ENCODE data around the gene PPIL4. TPM values are rescaled to one million over a fixed set of nuclear protein-coding genes. Genes with fewer than 3 reads are reported as not detected.
"Not testable (repeated sequence)": the region's sequence is repeated elsewhere in the genome, so short reads cannot be mapped to it uniquely, and the experiment has no call there.

PPIL4 gene
- total RNA-seq, 1 experiment from 2014 or later, result 36.9 TPM

DNA sequence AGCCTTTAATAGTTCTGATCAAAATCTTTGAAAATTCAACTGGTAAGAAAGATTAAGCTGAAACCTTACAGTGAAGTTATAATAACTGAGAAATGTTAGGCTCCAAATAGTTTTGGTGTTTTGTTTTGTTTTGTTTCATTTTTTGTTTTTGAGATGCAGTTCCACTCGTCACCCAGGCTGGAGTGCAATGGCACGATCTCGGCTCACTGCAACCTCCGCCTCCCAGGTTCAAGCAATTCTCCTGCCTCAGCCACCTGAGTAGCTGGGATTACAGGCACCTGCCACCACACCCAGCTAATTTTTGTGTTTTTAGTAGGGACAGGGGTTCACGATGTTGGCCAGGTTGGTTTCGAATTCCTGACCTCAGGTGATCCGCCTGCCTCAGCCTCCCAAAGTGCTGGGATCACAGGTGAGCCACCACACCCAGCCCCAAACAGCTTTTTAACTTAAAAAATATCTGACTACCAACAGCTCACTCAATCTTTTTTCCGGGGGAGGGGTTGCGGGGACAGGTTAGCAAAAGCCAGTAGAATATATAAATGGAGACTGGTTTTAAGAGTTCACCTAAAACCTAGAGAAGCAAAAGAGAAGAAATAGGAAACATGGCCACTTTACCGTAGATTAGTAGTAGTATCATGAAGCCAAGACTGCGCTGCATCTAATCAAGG lies 50.4 kb downstream of the PPIL4 start:
- H4K20me1 ChIP-seq (ENCODE audit: control insufficient read depth, insufficient read depth, insufficient read length); H2BK5ac ChIP-seq (ENCODE audit: insufficient read length, low read length); H3K23ac ChIP-seq (ENCODE audit: insufficient read length, low read depth, low read length); H3K27me3 Mint-ChIP-seq (ENCODE audit: low read depth); H3K9me3 ChIP-seq (ENCODE audit: control insufficient read depth, low read depth, low read length); H3K79me2 ChIP-seq (ENCODE audit: insufficient read depth, low read length); H2AFZ ChIP-seq (ENCODE audit: low read length); H3K27ac Mint-ChIP-seq; H3K4me1 ChIP-seq (ENCODE audit: insufficient read depth, low read length); H3K79me1 ChIP-seq (ENCODE audit: insufficient read depth, low read depth, low read length, poor library complexity, severe bottlenecking); DNase-seq; H3T11ph ChIP-seq (ENCODE audit: low read length); H2BK12ac ChIP-seq (ENCODE audit: insufficient read length, low read depth, low read length); H3K36me3 Mint-ChIP-seq (ENCODE audit: insufficient read depth in 1 of 3, low read depth in 3 of 3); H4K5ac ChIP-seq (ENCODE audit: insufficient read length, low read depth, low read length); H4K8ac ChIP-seq (replicated peaks; ENCODE audit: insufficient read length, low read depth, low read length); H3K14ac ChIP-seq (ENCODE audit: insufficient read depth, low read length); H3K4me1 Mint-ChIP-seq; H3K56ac ChIP-seq (ENCODE audit: insufficient read length, low read depth, low read length); H3K18ac ChIP-seq (ENCODE audit: insufficient read length, low read depth, low read length); H3K9ac ChIP-seq (ENCODE audit: extremely low read depth, insufficient read length, low read length); H3K9me3 Mint-ChIP-seq; H3K4ac ChIP-seq (ENCODE audit: low read depth, low read length); H2BK15ac ChIP-seq (ENCODE audit: low read depth, low read length); H3K4me2 ChIP-seq (ENCODE audit: insufficient read depth, insufficient read length, low read length); H3K27ac ChIP-seq (ENCODE audit: insufficient read length, low read depth, low read length); H2BK20ac ChIP-seq (ENCODE audit: low read depth, low read length, poor library complexity, severe bottlenecking); H3K4me3 Mint-ChIP-seq; H3K23me2 ChIP-seq (ENCODE audit: insufficient read length, low read depth, low read length, poor library complexity, severe bottlenecking); H3K27me3 ChIP-seq (ENCODE audit: insufficient read depth, low read length); H2BK120ac ChIP-seq (ENCODE audit: low read depth, low read length, poor library complexity, severe bottlenecking); H4K91ac ChIP-seq (ENCODE audit: insufficient read length, low read depth, low read length); H2AK5ac ChIP-seq (ENCODE audit: insufficient read length, low read length): not testable (repeated sequence)
- WGBS (ENCODE audit: extremely low coverage, insufficient read length, low lambda C conversion rate), result no CpG with 5 or more reads among the region's 11 CpGs

- H2BK20ac ChIP-seq (ENCODE audit: low read depth, low read length, poor library complexity, severe bottlenecking); H4K5ac ChIP-seq (ENCODE audit: insufficient read length, low read depth, low read length); H4K20me1 ChIP-seq (ENCODE audit: control insufficient read depth, insufficient read depth, insufficient read length); H3T11ph ChIP-seq (ENCODE audit: low read length); H4K91ac ChIP-seq (ENCODE audit: insufficient read length, low read depth, low read length); H3K23ac ChIP-seq (ENCODE audit: insufficient read length, low read depth, low read length); H4K8ac ChIP-seq (replicated peaks; ENCODE audit: insufficient read length, low read depth, low read length); H3K9me3 ChIP-seq (ENCODE audit: control insufficient read depth, low read depth, low read length); H3K4me3 Mint-ChIP-seq; H3K27ac ChIP-seq (ENCODE audit: insufficient read length, low read depth, low read length); H3K4me1 Mint-ChIP-seq; H3K4me1 ChIP-seq (ENCODE audit: insufficient read depth, low read length); H3K36me3 Mint-ChIP-seq (ENCODE audit: insufficient read depth in 1 of 3, low read depth in 3 of 3); H3K23me2 ChIP-seq (ENCODE audit: insufficient read length, low read depth, low read length, poor library complexity, severe bottlenecking); H2BK120ac ChIP-seq (ENCODE audit: low read depth, low read length, poor library complexity, severe bottlenecking); H2AK5ac ChIP-seq (ENCODE audit: insufficient read length, low read length); H3K4ac ChIP-seq (ENCODE audit: low read depth, low read length); DNase-seq; H3K27me3 Mint-ChIP-seq (ENCODE audit: low read depth); H3K18ac ChIP-seq (ENCODE audit: insufficient read length, low read depth, low read length); H3K79me1 ChIP-seq (ENCODE audit: insufficient read depth, low read depth, low read length, poor library complexity, severe bottlenecking); H3K9me3 Mint-ChIP-seq; H3K27ac Mint-ChIP-seq; H3K4me2 ChIP-seq (ENCODE audit: insufficient read depth, insufficient read length, low read length); H2BK15ac ChIP-seq (ENCODE audit: low read depth, low read length); H3K56ac ChIP-seq (ENCODE audit: insufficient read length, low read depth, low read length); H3K9ac ChIP-seq (ENCODE audit: extremely low read depth, insufficient read length, low read length); H3K14ac ChIP-seq (ENCODE audit: insufficient read depth, low read length); H2AFZ ChIP-seq (ENCODE audit: low read length); H2BK5ac ChIP-seq (ENCODE audit: insufficient read length, low read length); H2BK12ac ChIP-seq (ENCODE audit: insufficient read length, low read depth, low read length); H3K27me3 ChIP-seq (ENCODE audit: insufficient read depth, low read length); H3K79me2 ChIP-seq (ENCODE audit: insufficient read depth, low read length): not testable (repeated sequence)
- no CpG with 5 or more reads among the region's 4 CpGs for WGBS (ENCODE audit: extremely low coverage, insufficient read length, low lambda C conversion rate)
These were observed 51.0 kb downstream of the PPIL4 start for GRCh38 chr6:149494810-149495209.

Data from H9 (cell line).